SK-N-SH treated with all-trans-retinoic acid at 6 μM for 48 hours (cell line): Measurements from ENCODE around the gene FMO5.
"Not testable (repeated sequence)": the region's sequence is repeated elsewhere in the genome, so short reads cannot be mapped to it uniquely, and the experiment has no call there.

Source experiments
- ATAC-seq: fragments of 200-7000 bp; cut with Tn5 transposase; 3 replicates; pipeline ENCODE4 v1.9.1; 2020; ENCODE audit warnings: mild to moderate bottlenecking, moderate library complexity
- ARNTL ChIP-seq: fragments of 450-650 bp; formaldehyde crosslinking; IDR thresholded peaks from 2 replicates; pipeline ENCODE4 v1.5.0; 2020; ENCODE audit warnings: low read depth, mild to moderate bottlenecking, moderate library complexity, borderline replicate concordance
- BACH2 ChIP-seq: fragments of 250-450 bp; sonication (Bioruptor Pico); IDR thresholded peaks from 2 replicates; pipeline ENCODE4 v1.9.0; 2021; ENCODE audit warnings: mild to moderate bottlenecking, borderline replicate concordance
- CREB5 ChIP-seq: fragments of 250-450 bp; sonication (Bioruptor Pico); IDR thresholded peaks from 2 replicates; pipeline ENCODE4 v1.5.1; 2020; ENCODE audit warnings: low read depth, mild to moderate bottlenecking, moderate library complexity
- CSDC2 ChIP-seq: fragments of 250-450 bp; sonication (Bioruptor Pico); IDR thresholded peaks from 2 replicates; pipeline ENCODE4 v1.5.0; 2020; ENCODE audit warnings: mild to moderate bottlenecking, moderate library complexity
- CSRNP3 ChIP-seq: fragments of 250-450 bp; sonication (Bioruptor Pico); IDR thresholded peaks from 2 replicates; pipeline ENCODE4 v1.5.1; 2021; ENCODE audit warnings: mild to moderate bottlenecking, moderate library complexity
- ESRRG ChIP-seq: fragments of 250-450 bp; sonication (Bioruptor Pico); IDR thresholded peaks from 2 replicates; pipeline ENCODE4 v1.6.1; 2021; ENCODE audit warnings: mild to moderate bottlenecking
- GLIS3 ChIP-seq: fragments of 250-450 bp; sonication (Bioruptor Pico); IDR thresholded peaks from 2 replicates; pipeline ENCODE4 v1.5.0; 2020; ENCODE audit warnings: mild to moderate bottlenecking, moderate library complexity
- ISL1 ChIP-seq: fragments of 250-450 bp; sonication (Bioruptor Pico); IDR thresholded peaks from 2 replicates; pipeline ENCODE4 v2.1.2; 2022; ENCODE audit warnings: mild to moderate bottlenecking, moderate library complexity
- OSR1 ChIP-seq: fragments of 250-450 bp; sonication (Bioruptor Pico); IDR thresholded peaks from 2 replicates; pipeline ENCODE4 v1.8.0; 2022; ENCODE audit warnings: moderate library complexity, mild to moderate bottlenecking, inconsistent platforms
- PATZ1 ChIP-seq: fragments of 250-450 bp; sonication (Bioruptor Pico); IDR thresholded peaks from 2 replicates; pipeline ENCODE4 v1.8.0; 2020; ENCODE audit warnings: mild to moderate bottlenecking, moderate library complexity, borderline replicate concordance
- POU6F1 ChIP-seq: fragments of 250-450 bp; sonication (Bioruptor Pico); IDR thresholded peaks from 2 replicates; pipeline ENCODE4 v1.8.0; 2021; ENCODE audit warnings: low read depth, mild to moderate bottlenecking, moderate library complexity, borderline replicate concordance
- PPARA ChIP-seq: fragments of 250-450 bp; sonication (Bioruptor Pico); IDR thresholded peaks from 2 replicates; pipeline ENCODE4 v1.5.0; 2020; ENCODE audit warnings: mild to moderate bottlenecking, borderline replicate concordance
- RARB ChIP-seq: fragments of 250-450 bp; sonication (Bioruptor Pico); IDR thresholded peaks from 2 replicates; pipeline ENCODE4 v1.8.0; 2021; ENCODE audit warnings: mild to moderate bottlenecking, moderate library complexity
- SNAI2 ChIP-seq: fragments of 250-450 bp; sonication (Bioruptor Pico); IDR thresholded peaks from 2 replicates; pipeline ENCODE4 v1.5.0; 2020; ENCODE audit warnings: mild to moderate bottlenecking, moderate library complexity
- TCF4 ChIP-seq: fragments of 250-450 bp; sonication (Bioruptor Pico); IDR thresholded peaks from 2 replicates; pipeline ENCODE4 v1.8.0; 2021; ENCODE audit warnings: mild to moderate bottlenecking, moderate library complexity, borderline replicate concordance
- TSHZ2 ChIP-seq: fragments of 250-450 bp; sonication (Bioruptor Pico); IDR thresholded peaks from 2 replicates; pipeline ENCODE4 v1.5.0; 2020; ENCODE audit warnings: mild to moderate bottlenecking, moderate library complexity
- ZC3H10 ChIP-seq: fragments of 250-450 bp; sonication (Bioruptor Pico); IDR thresholded peaks from 2 replicates; pipeline ENCODE4 v1.5.1; 2021; ENCODE audit warnings: mild to moderate bottlenecking, moderate library complexity
- ZFP30 ChIP-seq: fragments of 450-650 bp; formaldehyde crosslinking; IDR thresholded peaks from 2 replicates; pipeline ENCODE4 v1.5.0; 2022; ENCODE audit warnings: mild to moderate bottlenecking, moderate library complexity
- ZNF70 ChIP-seq: fragments of 450-650 bp; formaldehyde crosslinking; IDR thresholded peaks from 2 replicates; pipeline ENCODE4 v1.5.0; 2020; ENCODE audit warnings: mild to moderate bottlenecking, moderate library complexity
- ZNF8 ChIP-seq: fragments of 450-650 bp; formaldehyde crosslinking; IDR thresholded peaks from 2 replicates; pipeline ENCODE4 v1.5.0; 2020; ENCODE audit warnings: mild to moderate bottlenecking, moderate library complexity

Gene FMO5

GRCh38 chr1:147201276-147201675, 23.9 kb downstream of the FMO5 start:
- ATAC-seq, result no peak
- TF ChIP-seq GLIS3 (CRISPR knock-in tag), result no peak
- no peak for TF ChIP-seq RARB
- no peak for TF ChIP-seq CSRNP3
- no peak for TF ChIP-seq TSHZ2
- no peak for TF ChIP-seq SNAI2
- TF ChIP-seq POU6F1 (CRISPR knock-in tag), result no peak
- no peak for TF ChIP-seq PPARA (CRISPR knock-in tag)
- TF ChIP-seq ZFP30 (CRISPR knock-in tag), result no peak
- TF ChIP-seq CREB5 (CRISPR knock-in tag), result no peak
- TF ChIP-seq ZNF8, result no peak
- no peak for TF ChIP-seq ZC3H10 (CRISPR knock-in tag)
- TF ChIP-seq ZNF70 (CRISPR knock-in tag), result no peak
- no peak for TF ChIP-seq OSR1 (CRISPR knock-in tag)
- TF ChIP-seq ESRRG (CRISPR knock-in tag), result no peak
- TF ChIP-seq ISL1 (CRISPR knock-in tag), result no peak
- no peak for TF ChIP-seq BACH2 (CRISPR knock-in tag)
- TF ChIP-seq PATZ1 (CRISPR knock-in tag), result no peak

- ATAC-seq, result not testable (repeated sequence)
Observed at GRCh38 chr1:147197324-147197723, 27.8 kb downstream of the FMO5 start.

- no peak for ATAC-seq
- TF ChIP-seq ZC3H10 (CRISPR knock-in tag) (no peak), ESRRG (CRISPR knock-in tag) (no peak), ZFP30 (CRISPR knock-in tag) (no peak), CSDC2 (CRISPR knock-in tag) (no peak), ARNTL (no peak), TCF4 (CRISPR knock-in tag) (no peak), BACH2 (CRISPR knock-in tag) (no peak)
Observed at GRCh38 chr1:147189514-147189913, 35.6 kb downstream of the FMO5 start.

GRCh38 chr1:147185432-147185831, 39.7 kb downstream of the FMO5 start:
- TF ChIP-seq ZNF70 (CRISPR knock-in tag) (no peak), RARB (no peak), PATZ1 (CRISPR knock-in tag) (no peak), ZFP30 (CRISPR knock-in tag) (no peak), TCF4 (CRISPR knock-in tag) (no peak)
- ATAC-seq, result no peak
